HL-60 (cell line): ENCODE measurements around the gene ITGBL1.

Experiments
- DNase-seq, 2 experiments: peaks; one replicate each; pipeline ENCODE4 v3.0.0-alpha.2; 2010 to 2020; ENCODE audit warnings: low read depth in 1 of 2, low spot score in 1 of 2
- H3K27ac ChIP-seq: fragments of 250-450 bp; sonication (Bioruptor Pico); replicated peaks from 2 replicates; pipeline ENCODE4 v1.5.1; 2020; ENCODE audit warnings: mild to moderate bottlenecking, moderate library complexity
- H3K27me3 ChIP-seq: fragments of 250-450 bp; sonication (Bioruptor Pico); 2 replicates; pipeline ENCODE4 v1.5.1; 2021; ENCODE audit warnings: mild to moderate bottlenecking, moderate library complexity; ENCODE audit not compliant: insufficient read depth, poor library complexity, severe bottlenecking
- H3K4me3 ChIP-seq: replicated peaks from 2 replicates; pipeline ENCODE4 v1.5.1; 2011; ENCODE audit warnings: mild to moderate bottlenecking, control low read depth, low read length; ENCODE audit not compliant: insufficient read depth
- GABPA ChIP-seq: IDR thresholded peaks from 2 replicates; pipeline ENCODE4 v1.6.1; 2012; ENCODE audit warnings: low read depth
- POLR2AphosphoS5 ChIP-seq: IDR thresholded peaks from 2 replicates; pipeline ENCODE4 v1.6.1; 2012; ENCODE audit warnings: low read depth
- SPI1 ChIP-seq: IDR thresholded peaks from 2 replicates; pipeline ENCODE4 v1.6.1; 2012; ENCODE audit warnings: low read depth, mild to moderate bottlenecking, borderline replicate concordance
- TF ChIP-seq, protein P1 (sequence below): IDR thresholded peaks from 2 replicates; pipeline ENCODE4 v1.6.1; 2012; ENCODE audit warnings: low read depth; ENCODE audit not compliant: insufficient replicate concordance
- TF ChIP-seq, protein P2 (sequence below): IDR thresholded peaks from one replicate; pipeline ENCODE4 v1.5.1; 2011; ENCODE audit warnings: low read length, control low read depth, inconsistent platforms; ENCODE audit not compliant: insufficient read depth

Gene ITGBL1

DNA sequence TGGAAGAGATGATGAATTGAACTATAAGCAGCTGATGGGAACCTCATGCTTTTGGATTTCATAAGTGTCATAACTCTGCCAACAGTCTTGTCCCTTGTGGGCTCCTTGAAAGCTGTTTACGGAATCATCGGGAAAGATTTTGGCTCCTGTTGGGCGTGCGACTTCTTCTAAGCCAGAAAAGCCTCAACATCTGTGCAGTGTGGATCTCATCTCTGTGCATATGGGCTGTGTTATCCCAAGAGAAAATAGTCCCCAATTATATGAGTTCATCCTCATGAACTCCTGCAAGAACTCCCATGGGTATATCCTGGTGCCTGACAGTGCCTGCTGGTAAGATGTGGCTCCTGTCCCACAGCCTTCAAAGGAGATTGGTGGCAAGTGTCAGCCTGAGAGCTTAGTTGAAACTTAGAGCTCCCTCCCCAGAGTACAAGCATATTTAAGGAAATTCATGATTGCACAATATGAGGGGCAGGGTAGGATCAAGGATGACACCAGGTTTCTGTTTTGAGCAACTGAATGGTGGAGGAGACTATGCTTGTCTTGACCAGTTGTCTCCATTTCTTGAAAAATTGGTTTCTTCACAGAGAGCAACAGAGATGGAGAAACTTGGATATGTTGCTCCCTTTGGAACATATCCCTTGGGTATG, 243.5 kb downstream of the ITGBL1 start:
- Histone ChIP-seq H3K27ac (no peak overlapping the region), H3K27me3 (no peaks in the 10 kb centered on the region), H3K4me3 (no peak overlapping the region)
- TF ChIP-seq GABPA (no peak), SPI1 (no peak), POLR2AphosphoS5 (no peak)
- TF ChIP-seq, protein P1, sequence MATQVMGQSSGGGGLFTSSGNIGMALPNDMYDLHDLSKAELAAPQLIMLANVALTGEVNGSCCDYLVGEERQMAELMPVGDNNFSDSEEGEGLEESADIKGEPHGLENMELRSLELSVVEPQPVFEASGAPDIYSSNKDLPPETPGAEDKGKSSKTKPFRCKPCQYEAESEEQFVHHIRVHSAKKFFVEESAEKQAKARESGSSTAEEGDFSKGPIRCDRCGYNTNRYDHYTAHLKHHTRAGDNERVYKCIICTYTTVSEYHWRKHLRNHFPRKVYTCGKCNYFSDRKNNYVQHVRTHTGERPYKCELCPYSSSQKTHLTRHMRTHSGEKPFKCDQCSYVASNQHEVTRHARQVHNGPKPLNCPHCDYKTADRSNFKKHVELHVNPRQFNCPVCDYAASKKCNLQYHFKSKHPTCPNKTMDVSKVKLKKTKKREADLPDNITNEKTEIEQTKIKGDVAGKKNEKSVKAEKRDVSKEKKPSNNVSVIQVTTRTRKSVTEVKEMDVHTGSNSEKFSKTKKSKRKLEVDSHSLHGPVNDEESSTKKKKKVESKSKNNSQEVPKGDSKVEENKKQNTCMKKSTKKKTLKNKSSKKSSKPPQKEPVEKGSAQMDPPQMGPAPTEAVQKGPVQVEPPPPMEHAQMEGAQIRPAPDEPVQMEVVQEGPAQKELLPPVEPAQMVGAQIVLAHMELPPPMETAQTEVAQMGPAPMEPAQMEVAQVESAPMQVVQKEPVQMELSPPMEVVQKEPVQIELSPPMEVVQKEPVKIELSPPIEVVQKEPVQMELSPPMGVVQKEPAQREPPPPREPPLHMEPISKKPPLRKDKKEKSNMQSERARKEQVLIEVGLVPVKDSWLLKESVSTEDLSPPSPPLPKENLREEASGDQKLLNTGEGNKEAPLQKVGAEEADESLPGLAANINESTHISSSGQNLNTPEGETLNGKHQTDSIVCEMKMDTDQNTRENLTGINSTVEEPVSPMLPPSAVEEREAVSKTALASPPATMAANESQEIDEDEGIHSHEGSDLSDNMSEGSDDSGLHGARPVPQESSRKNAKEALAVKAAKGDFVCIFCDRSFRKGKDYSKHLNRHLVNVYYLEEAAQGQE, result no peak
- TF ChIP-seq, protein P2, sequence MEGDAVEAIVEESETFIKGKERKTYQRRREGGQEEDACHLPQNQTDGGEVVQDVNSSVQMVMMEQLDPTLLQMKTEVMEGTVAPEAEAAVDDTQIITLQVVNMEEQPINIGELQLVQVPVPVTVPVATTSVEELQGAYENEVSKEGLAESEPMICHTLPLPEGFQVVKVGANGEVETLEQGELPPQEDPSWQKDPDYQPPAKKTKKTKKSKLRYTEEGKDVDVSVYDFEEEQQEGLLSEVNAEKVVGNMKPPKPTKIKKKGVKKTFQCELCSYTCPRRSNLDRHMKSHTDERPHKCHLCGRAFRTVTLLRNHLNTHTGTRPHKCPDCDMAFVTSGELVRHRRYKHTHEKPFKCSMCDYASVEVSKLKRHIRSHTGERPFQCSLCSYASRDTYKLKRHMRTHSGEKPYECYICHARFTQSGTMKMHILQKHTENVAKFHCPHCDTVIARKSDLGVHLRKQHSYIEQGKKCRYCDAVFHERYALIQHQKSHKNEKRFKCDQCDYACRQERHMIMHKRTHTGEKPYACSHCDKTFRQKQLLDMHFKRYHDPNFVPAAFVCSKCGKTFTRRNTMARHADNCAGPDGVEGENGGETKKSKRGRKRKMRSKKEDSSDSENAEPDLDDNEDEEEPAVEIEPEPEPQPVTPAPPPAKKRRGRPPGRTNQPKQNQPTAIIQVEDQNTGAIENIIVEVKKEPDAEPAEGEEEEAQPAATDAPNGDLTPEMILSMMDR, result no peak
- no peak for DNase-seq

DNA sequence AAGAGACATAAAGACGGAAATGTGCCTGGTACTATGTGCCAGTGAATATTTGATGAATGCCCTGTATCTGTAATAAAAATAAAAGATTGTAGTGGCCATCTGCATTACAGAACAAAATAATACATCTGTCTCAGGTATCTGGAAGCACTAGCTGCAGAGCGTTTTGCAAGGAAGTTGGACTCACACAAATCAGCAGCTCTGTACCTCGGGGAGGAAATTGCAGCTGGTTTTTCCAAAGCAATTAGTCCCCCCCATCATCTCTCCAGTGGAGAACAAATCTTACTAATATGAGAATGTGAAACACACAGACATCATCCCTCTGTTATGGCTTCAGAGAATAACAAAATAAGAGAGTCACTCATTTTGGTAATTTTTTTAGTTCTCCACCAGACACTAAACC, 245.3 kb downstream of the ITGBL1 start:
- DNase-seq, result no peak
- no peak overlapping the region for H3K27ac ChIP-seq
- TF ChIP-seq GABPA, result no peak
- TF ChIP-seq, protein P2, result no peak
- TF ChIP-seq SPI1, result no peak
- no peak for TF ChIP-seq POLR2AphosphoS5
- TF ChIP-seq, protein P1, result no peak
- no peaks in the 10 kb centered on the region for H3K27me3 ChIP-seq
- no peak overlapping the region for H3K4me3 ChIP-seq

- DNase-seq, result no peak
- Histone ChIP-seq H3K27ac (no peak overlapping the region), H3K27me3 (no peaks in the 10 kb centered on the region), H3K4me3 (no peak overlapping the region)
- TF ChIP-seq SPI1 (no peak), POLR2AphosphoS5 (no peak), GABPA (no peak)
- TF ChIP-seq, protein P2, result no peak
- TF ChIP-seq, protein P1, result no peak
Measured at GRCh38 chr13:101698400-101698799, 245.9 kb downstream of the ITGBL1 start.
